OCI-LY7 (cell line): ENCODE measurements around the gene LRRC4. TPM values are rescaled to one million over a fixed set of nuclear protein-coding genes. Genes with fewer than 3 reads are reported as not detected.

ENCODE experiments used
- BruUV-seq: library from RNA; stranded (reverse); fragments of 400-500 nt; replicated peaks from 2 replicates; lab custom pipeline; 2021; lab: Mats Ljungman, UMichigan
- CTCF ChIA-PET: fragments of 300-600 bp; sonication (Branson Sonifier 250); formaldehyde crosslinking; loops from one replicate; lab custom pipeline; 2022; ENCODE audit warnings: antibody characterized with exemption; ENCODE audit not compliant: unreplicated experiment; lab: Charles Lee
- POLR2A ChIA-PET: fragments of 300-600 bp; sonication (Branson Sonifier 250); formaldehyde crosslinking; loops from one replicate; lab custom pipeline; 2022; ENCODE audit warnings: antibody characterized with exemption; lab: Charles Lee
- DNase-seq: peaks from one replicate; pipeline ENCODE4 v3.0.0-alpha.2; 2015; ENCODE audit warnings: low spot score
- H2AFZ ChIP-seq: fragments of 200-600 bp; sonication (generic), shearing (Covaris generic); 2 replicates; pipeline ENCODE4 v1.6.1; 2014; ENCODE audit warnings: mild to moderate bottlenecking, antibody characterized with exemption, low read length, moderate library complexity
- H3K27ac ChIP-seq: fragments of 200-600 bp; sonication (generic); 2 replicates; pipeline ENCODE4 v1.5.1; 2014; ENCODE audit warnings: mixed run types, low read depth, mild to moderate bottlenecking, moderate library complexity, low read length, inconsistent platforms; ENCODE audit not compliant: poor library complexity, severe bottlenecking
- H3K36me3 ChIP-seq: fragments of 200-600 bp; sonication (generic); 2 replicates; pipeline ENCODE4 v1.6.1; 2014; ENCODE audit warnings: mild to moderate bottlenecking, antibody characterized with exemption, low read length, moderate library complexity, mixed read lengths; ENCODE audit not compliant: insufficient read depth
- H3K4me1 ChIP-seq: fragments of 200-600 bp; sonication (generic); 2 replicates; pipeline ENCODE4 v1.5.1; 2014; ENCODE audit warnings: mild to moderate bottlenecking, low read length; ENCODE audit not compliant: insufficient read depth, poor library complexity, severe bottlenecking
- H3K4me2 ChIP-seq: fragments of 200-600 bp; sonication (generic); 2 replicates; pipeline ENCODE4 v1.6.1; 2014; ENCODE audit warnings: mild to moderate bottlenecking, low read length
- H3K4me3 ChIP-seq: fragments of 200-600 bp; sonication (generic); 2 replicates; pipeline ENCODE4 v1.5.1; 2014; ENCODE audit warnings: mild to moderate bottlenecking, low read depth, low read length; ENCODE audit not compliant: poor library complexity, severe bottlenecking
- H3K79me2 ChIP-seq: fragments of 200-600 bp; sonication (generic); 2 replicates; pipeline ENCODE4 v1.6.1; 2016; ENCODE audit warnings: low read depth, mild to moderate bottlenecking, low read length, moderate library complexity, mixed read lengths; ENCODE audit not compliant: insufficient read depth
- H3K9me2 ChIP-seq: fragments of 200-600 bp; sonication (generic); 2 replicates; pipeline ENCODE4 v1.6.1; 2016; ENCODE audit warnings: mild to moderate bottlenecking, low read length, mixed read lengths; ENCODE audit not compliant: insufficient read depth
- H3K9me3 ChIP-seq: fragments of 200-600 bp; sonication (generic); 2 replicates; pipeline ENCODE4 v1.6.1; 2014; ENCODE audit warnings: mild to moderate bottlenecking, mixed run types, low read length, mixed read lengths
- H4K20me1 ChIP-seq: fragments of 200-600 bp; sonication (generic); 2 replicates; pipeline ENCODE4 v1.6.1; 2014; ENCODE audit warnings: mild to moderate bottlenecking, antibody characterized with exemption, low read length, moderate library complexity, mixed read lengths; ENCODE audit not compliant: insufficient read depth
- CTCF ChIP-seq: fragments of 200-600 bp; sonication (generic); conservative IDR thresholded peaks from 2 replicates; pipeline ENCODE4 v1.5.1; 2014; ENCODE audit warnings: mild to moderate bottlenecking, antibody characterized with exemption, low read length, moderate library complexity, mixed read lengths
- EZH2phosphoT487 ChIP-seq: fragments of 200-600 bp; sonication (generic); IDR thresholded peaks from 2 replicates; pipeline ENCODE4 v1.6.1; 2018; ENCODE audit warnings: low read depth, borderline replicate concordance, mild to moderate bottlenecking, mixed run types, antibody characterized with exemption, low read length, moderate library complexity, mixed read lengths
- intact Hi-C: fragments of 100-400 bp; cut with micrococcal nuclease; formaldehyde crosslinking; loops from one replicate; pipeline ENCODE4 v1.10.0; 2022; ENCODE audit not compliant: unreplicated experiment
- total RNA-seq, 2 experiments: library from RNA; depleted of rRNA in 1 of 2; stranded (reverse); fragments of >200 nt in 1 of 2; shearing (Covaris generic) in 1 of 2; gene quantifications; 2 replicates each; pipeline ENCODE4 v1.2.3, GENCODE V29; 2014 to 2022

Gene LRRC4
- total RNA-seq, 2 experiments from 2014 or later, result not detected

- ChIA-PET POLR2A (interaction anchor here (0.7 to 1.3 kb wide), 2 partner anchors 10 to 663 kb away, joined by 3 read pairs; no protein-coding TSS in a partner anchor), CTCF (no interaction called here)
- no peaks in the 10 kb centered on the region for H3K9me3 ChIP-seq
- H3K27ac ChIP-seq, result no peak overlapping the region
- DNase-seq, result no peak
- no TSS peak for BruUV-seq
- no peaks in the 10 kb centered on the region for H3K79me2 ChIP-seq
- H3K4me3 ChIP-seq, result no peak overlapping the region
- no peaks in the 10 kb centered on the region; the same call in 1 of the 2 replicates for H3K36me3 ChIP-seq
- H3K4me1 ChIP-seq, result no peaks in the 10 kb centered on the region
- no peak overlapping the region for H2AFZ ChIP-seq
- intact Hi-C loops, result no loop called here
- no peak overlapping the region for H3K4me2 ChIP-seq
- H4K20me1 ChIP-seq, result no peaks in the 10 kb centered on the region
- no peak for TF ChIP-seq CTCF
- TF ChIP-seq EZH2phosphoT487, result no peak
- H3K9me2 ChIP-seq, result no peaks in the 10 kb centered on the region
Measured at GRCh38 chr7:128073671-128074310, 42.6 kb upstream of the LRRC4 start.

- Histone ChIP-seq H3K4me2 (no peak overlapping the region), H3K27ac (no peak overlapping the region), H3K36me3 (no peaks in the 10 kb centered on the region), H3K4me1 (no peaks in the 10 kb centered on the region), H3K9me3 (no peaks in the 10 kb centered on the region), H3K4me3 (no peak overlapping the region), H2AFZ (no peak overlapping the region), H3K79me2 (no peaks in the 10 kb centered on the region), H3K9me2 (no peaks in the 10 kb centered on the region), H4K20me1 (no peaks in the 10 kb centered on the region)
- intact Hi-C loops, result no loop called here
- no TSS peak for BruUV-seq
- DNase-seq, result no peak
- TF ChIP-seq CTCF, result no peak
- TF ChIP-seq EZH2phosphoT487, result no peak
- ChIA-PET CTCF (no interaction called here), POLR2A (interaction anchor here (0.8 kb wide), 1 partner anchor 16 kb away, joined by 3 read pairs; no protein-coding TSS in a partner anchor)
Measured at GRCh38 chr7:128071801-128072200, 40.6 kb upstream of the LRRC4 start.

- DNase-seq, result no peak
- Histone ChIP-seq H3K9me2 (no peaks in the 10 kb centered on the region), H3K79me2 (no peaks in the 10 kb centered on the region), H3K9me3 (no peaks in the 10 kb centered on the region), H3K36me3 (no peaks in the 10 kb centered on the region), H3K27ac (no peak overlapping the region), H4K20me1 (no peaks in the 10 kb centered on the region), H3K4me2 (no peak overlapping the region), H3K4me1 (no peaks in the 10 kb centered on the region), H3K4me3 (no peak overlapping the region), H2AFZ (no peak overlapping the region)
- CTCF ChIA-PET, result no interaction called here
- TF ChIP-seq EZH2phosphoT487 (no peak), CTCF (no peak)
- POLR2A ChIA-PET, result no interaction called here
- intact Hi-C loops, result no loop called here
- no TSS peak for BruUV-seq
Measured at GRCh38 chr7:128071376-128071775, 40.1 kb upstream of the LRRC4 start.
